M059J (cell line): Measurements from ENCODE around the gene NUSAP1. TPM values are rescaled to one million over a fixed set of nuclear protein-coding genes. Genes with fewer than 3 reads are reported as not detected.
"Not testable (repeated sequence)": the region's sequence is repeated elsewhere in the genome, so short reads cannot be mapped to it uniquely, and the experiment has no call there.

Experiments
- DNase-seq: peaks from one replicate; pipeline ENCODE4 v3.0.0-alpha.2; 2012; ENCODE audit warnings: low read depth
- total RNA-seq: library from RNA; depleted of rRNA; stranded (reverse); fragments of >200 nt; shearing (Covaris generic); gene quantifications from 2 replicates; pipeline ENCODE4 v1.2.3, GENCODE V29; 2014; rRNA removed

The NUSAP1 gene, protein sequence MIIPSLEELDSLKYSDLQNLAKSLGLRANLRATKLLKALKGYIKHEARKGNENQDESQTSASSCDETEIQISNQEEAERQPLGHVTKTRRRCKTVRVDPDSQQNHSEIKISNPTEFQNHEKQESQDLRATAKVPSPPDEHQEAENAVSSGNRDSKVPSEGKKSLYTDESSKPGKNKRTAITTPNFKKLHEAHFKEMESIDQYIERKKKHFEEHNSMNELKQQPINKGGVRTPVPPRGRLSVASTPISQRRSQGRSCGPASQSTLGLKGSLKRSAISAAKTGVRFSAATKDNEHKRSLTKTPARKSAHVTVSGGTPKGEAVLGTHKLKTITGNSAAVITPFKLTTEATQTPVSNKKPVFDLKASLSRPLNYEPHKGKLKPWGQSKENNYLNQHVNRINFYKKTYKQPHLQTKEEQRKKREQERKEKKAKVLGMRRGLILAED
- 212 and 264 TPM in 2 replicates for total RNA-seq

DNA sequence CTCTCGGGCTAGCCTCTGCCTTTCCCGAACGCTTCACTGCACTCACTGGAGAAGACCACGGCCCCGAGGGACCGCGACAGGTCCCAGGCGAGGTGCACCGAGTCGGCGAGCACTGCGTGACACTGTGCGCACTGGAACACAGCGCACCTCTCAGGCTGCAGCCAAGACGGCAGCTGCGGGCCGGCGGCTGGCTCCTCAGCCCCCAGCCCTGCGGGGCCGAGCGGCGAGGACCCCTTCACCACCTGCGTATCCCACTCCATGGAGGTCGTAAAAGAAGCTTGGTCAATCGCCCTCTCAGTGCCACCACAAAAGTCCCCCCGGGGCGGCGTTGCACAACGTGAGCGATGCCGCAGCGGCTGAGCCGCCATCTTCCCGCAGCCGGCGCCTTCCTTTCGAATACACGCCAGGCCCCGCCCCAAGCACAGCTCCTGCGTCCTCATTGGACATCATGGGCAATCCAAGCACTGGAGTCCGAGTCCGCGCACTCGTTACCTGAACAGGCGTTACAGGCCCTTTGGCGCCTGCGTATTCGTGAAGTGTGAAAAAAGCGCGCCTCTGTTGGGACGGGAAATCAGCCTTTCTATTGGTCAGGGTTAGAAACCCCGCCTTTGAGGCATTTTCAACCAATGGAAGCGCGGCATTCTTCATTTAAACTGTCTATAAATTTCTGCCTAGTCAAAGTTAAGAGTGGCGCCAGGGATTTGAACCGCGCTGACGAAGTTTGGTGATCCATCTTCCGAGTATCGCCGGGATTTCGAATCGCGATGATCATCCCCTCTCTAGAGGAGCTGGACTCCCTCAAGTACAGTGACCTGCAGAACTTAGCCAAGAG is at the start of gene NUSAP1, which contains the start of gene OIP5:
Gene NUSAP1 (plus strand): TSS at position 688 of the 832 bp plus-strand sequence. CDS start 77 bp downstream, at position 765.
Gene OIP5 (minus strand): TSS at position 398 of the 832 bp plus-strand sequence. CDS start 30 bp downstream, at position 368.
- DNase-seq, result peak; percentile 100

DNA sequence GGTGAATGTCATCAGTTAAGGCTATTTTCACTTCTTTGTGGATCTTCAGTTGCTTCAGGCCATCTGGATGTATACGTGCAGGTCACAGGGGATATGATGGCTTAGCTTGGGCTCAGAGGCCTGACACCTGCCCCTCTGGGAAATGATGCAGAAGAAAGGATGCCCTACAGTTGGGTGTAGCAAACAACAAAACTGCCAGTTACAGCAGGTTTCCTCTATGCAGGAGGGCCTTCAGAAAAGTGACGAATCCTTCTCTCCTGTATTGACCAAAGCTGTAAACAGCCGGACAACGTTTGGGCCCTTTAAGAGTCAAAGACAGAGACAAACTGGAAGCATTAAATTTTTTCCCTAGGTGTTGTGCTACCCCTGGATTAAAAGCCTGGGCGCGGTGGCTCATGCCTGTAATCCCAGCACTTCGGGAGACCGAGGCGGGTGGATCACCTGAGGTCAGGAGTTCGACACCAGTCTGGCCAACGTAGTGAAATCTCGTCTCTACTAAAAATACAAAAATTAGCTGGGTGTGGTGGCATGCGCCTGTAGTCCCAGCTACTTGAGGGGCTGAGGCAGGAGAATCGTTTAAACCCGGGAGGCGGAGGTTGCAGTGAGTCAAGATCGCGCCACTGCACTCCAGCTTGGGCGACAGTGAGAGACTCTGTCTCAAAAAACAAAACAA is 49.6 kb upstream of the NUSAP1 start:
- not testable (repeated sequence) for DNase-seq

DNA sequence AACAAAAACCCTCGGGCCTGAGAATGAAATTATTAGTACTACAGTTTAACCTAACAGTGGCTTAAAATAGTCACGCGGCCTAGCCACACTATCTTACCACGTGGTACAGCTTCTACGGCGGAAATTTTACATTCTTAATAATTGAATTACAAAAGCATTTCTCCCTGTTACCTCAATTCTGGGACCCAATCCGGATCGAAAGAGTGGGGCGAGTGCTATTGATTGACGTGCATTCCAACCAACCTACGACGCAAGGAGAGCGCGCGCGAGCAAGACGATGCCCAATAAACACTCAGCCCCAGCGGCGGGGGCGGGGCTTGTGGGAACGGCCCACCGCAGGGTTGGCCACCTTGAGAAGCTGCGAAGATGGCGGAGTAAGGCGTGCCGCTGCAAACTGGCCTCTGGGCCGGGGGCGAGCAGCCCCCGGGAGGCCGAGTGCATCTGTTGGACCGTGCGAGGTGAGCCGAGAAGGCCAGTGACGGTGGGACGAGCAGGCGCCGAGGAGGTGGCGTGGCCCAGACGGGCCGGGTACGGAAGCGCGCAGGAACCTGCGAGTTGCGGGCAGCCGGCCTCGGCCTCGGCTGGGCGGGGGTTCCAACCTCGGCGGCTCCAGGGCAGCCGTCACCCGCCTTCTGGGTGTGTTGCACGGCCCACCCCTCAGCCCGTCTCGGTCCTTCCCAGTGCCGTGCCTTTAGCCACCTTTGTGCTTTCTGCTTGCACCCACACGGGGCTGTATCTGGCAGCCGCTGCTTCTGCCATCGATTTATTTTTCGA is 48.8 kb upstream of the NUSAP1 start:
- peak; percentile 98 for DNase-seq

DNA sequence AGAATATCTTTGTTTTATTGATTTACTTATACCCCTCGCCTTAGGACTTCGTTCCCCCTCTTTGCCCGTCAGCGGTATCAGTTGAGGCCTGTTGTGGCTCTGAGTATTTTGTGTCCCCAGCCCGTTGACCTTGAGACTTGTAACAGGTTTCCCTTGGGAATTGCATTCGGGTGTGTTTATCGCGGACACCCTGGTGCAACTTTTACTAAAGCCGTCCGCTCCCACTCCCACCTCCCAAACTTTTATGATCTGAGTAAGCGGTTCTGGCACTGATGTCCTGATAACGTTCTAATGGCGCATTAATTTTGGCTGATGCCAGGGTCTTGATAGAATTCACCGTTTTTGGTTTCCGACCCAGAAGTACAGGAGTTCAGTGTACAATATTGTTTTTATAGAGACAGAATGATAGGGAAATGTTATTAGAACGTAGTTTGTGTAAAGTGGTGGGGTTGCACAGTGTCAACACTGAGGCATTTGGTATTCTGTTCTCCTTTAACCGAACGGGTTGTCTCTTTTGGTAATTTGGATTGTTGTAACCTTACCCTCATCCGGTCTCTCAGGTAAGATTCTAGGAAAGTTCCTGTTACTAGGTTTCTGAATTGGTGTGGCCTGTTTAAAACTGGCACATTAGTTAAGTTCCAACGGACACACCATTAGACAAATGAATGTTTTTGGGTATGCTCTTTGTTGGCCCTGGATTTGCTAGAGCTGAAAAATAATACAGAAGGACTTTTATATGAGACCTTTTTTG is 48.1 kb upstream of the NUSAP1 start:
- DNase-seq, result peak; percentile 35

DNA sequence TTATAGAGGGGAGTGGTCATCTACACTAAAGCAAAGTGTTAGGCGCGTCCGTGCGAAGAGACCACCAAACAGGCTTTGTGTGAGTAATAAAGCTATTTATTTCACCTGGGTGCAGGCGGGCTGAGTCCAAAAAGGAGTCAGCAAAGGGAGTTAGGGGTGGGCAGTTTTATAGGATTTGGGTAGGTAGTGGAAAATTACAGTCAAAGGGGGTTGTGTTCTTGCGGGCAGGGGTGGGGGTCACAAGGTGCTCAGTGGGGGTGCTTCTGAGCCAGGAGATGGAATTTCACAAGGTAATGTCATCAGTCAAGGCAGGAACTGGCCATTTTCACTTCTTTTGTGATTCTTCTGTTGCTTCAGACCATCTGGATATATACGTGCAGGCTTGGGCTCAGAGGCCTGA is 47.4 kb upstream of the NUSAP1 start:
- no peak for DNase-seq

DNA sequence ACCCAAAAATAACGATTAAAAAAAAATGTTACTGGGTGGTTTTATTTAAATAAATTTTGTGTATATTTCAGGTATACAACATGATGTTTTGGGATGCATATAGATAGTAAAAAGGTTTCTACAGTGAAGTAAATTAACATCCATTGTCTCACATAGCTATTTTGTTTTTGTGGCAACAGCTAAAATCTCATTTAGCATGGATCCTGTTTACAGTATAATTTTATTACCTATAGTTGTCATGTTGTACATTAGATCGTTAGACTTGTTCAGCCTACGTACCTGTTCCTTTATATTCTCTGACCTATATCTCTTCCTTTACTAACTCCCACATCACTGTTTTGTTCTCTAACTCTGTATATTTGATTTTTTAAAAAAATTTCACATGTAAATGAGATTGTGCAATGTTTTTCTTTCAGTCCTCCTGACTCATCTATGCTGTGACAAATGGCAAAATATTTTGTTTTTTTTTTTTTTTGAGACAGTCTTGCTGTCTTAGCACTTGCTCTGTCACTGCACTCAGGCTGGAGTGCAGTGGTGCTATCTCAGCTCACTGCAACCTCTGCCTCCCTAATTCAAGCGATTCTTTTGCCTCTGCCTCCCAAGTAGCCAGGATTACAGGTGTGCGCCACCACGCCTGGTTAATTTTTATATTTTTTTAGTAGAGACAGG is 45.9 kb upstream of the NUSAP1 start:
- DNase-seq, result peak; percentile 39

DNA sequence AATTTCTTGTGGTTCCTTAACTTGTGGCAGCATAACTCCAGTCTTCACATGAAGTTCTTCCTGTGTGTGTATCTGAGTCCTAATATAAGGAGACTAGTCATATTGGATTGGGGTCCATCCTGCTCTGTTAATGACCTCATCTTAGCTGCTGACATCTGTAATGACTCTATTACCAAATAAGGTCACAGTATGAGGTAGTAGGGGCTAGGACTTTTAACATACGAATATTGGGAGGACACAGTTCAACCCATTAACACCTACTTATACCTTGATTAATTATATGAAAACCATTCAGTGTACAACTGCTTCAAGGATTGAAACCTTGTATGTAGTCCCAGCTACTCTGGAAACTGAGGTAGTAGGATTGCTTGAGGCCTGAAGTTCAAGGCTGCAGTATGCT is 44.2 kb upstream of the NUSAP1 start:
- no peak for DNase-seq

DNA sequence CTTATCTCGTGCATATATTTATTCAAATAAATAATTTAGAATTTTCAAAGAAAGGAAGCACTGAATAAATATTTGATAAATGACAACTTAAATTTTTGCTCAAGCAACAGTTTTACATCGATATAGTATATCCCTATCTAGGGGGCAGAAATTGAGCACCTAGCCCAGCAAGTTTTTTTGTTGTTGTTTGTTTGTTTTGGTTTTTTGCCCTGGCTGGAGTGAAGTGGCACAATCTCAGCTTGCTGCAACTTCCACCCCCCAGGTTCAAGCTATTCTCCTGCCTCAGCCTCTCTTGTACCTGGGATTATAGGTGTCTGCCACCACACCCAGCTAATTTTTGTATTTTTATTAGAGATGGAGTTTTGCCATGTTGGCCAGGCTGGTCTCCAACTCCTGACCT is 42.7 kb upstream of the NUSAP1 start:
- no peak for DNase-seq

DNA sequence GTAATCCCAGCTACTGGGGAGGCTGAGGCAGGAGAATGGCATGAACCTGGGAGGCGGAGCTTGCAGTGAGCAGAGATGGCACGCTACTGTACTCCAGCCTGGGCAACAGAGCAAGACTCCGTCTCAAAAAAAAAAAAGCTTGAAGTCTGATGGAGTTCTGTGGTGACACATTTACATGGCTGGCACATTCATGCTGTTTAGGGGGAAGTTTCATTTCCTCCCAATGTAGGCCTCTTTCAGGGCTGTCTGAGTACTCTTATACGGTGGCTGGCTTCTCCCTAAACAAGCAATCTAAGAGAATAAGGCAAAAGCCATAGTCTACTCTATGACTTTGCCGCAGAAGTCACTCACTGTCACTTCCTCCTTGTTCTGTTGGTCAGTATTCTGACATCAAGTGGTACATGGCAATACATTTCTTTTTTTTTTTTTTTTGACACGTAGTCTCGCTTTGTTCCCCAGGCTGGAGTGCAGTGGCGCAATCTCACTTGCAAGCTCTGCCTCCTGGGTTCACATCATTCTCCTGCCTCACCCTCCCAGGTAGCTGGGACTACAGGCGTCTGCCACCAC is 41.5 kb upstream of the NUSAP1 start:
- no peak for DNase-seq

DNA sequence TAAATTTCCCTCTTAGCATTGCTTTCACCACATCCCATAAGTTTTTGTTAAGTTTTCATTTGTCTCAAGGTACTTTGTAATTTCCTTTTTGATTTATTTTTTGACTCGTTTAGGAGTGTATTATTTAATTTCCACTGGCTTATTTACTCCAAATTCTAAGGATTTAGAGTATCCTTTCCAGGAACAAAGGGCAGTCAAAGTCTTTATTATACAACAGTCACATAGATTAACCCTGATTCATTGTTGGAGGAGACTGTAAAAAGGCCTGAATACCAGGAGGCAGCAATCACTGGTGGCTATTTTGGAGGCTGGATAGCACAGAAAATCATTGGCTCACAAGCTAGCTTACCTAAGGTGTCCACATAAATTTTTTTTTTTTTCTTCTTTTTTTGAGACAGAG is 40.2 kb upstream of the NUSAP1 start:
- no peak for DNase-seq

DNA sequence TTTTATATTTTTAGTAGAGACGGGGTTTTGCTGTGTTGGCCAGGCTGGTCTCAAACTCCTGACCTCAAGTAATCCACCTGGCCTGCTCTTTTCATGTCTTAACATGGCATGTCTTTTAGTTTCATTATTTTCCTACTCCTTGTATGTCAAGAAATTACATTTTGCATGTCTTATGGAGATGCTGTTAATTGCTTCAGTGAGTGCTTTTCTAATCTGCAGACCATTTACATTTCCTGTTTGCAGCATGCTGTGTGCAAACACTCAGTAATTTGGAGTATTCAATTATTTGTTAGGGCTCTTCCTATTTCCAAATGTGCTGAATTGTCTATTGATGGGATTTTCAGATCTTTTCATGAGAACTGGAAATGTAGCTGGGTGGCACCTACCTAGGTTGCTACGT is 31.5 kb upstream of the NUSAP1 start:
- DNase-seq, result not testable (repeated sequence)

DNA sequence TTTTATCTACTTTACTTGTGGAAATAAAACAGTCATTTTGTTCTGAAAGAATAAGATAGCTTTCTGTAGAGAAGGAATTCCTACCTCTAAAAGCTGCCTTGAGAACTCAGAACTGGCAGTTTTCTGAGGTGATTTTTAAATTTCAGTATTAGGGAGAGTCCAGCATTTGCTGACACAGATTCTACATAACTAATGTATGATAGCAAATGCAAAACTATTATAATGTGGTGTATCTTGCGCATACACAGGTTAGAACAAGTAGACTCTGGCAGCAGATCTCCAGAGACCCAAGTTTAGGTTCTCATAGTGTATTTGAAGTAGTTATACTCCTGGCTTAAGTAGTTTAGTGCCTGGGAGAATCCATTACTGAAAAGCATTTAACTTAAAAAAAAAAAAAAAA is 31.1 kb upstream of the NUSAP1 start:
- no peak for DNase-seq

DNA sequence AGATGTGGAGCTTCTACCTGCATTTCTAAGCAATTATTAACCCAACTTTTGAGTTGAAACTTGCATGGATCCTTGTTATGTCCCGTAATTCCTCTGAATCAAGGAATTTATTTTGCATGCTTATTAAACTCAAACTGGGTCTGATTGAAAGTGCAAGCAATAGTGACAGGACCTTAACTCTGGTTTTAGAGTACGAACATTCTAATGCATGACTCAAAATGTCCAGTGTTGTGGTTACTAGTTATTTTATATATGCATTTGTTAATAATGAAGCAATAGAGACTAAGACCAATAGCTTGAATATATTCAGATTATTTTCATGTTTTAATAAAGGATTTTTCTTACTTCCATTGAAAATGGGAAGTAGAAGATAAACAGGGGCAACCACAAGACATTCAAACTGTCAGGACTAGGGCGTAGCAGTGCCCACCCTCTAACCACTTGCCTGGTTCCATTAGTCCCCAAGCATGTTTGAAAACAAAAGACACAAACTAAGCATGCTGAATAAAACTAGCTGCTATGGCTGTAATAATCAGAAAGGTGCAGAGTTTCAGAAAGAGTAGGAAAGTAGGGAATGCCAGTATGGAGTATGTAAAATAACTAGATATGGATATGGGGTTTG is 28.4 kb upstream of the NUSAP1 start:
- DNase-seq, result no peak

DNA sequence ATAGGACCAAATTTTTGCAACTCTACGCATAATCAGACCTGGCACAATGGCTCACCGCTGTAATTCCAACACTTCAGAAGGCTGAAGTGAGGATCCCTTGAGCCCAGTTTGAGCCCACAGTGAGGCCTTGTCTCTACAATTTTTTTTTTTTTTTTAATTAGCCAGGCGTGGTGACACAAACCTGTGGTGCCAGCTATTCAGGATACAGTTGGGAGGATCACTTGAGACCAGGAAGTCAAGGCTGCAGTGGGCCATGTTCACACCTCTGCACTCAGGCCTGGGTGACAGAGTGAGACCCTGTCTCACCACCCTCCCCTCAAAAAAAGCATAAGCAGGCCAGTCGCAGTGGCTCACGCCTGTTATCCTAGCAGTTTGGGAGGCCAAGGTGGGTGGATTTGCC is 25.0 kb upstream of the NUSAP1 start:
- DNase-seq, result no peak

DNA sequence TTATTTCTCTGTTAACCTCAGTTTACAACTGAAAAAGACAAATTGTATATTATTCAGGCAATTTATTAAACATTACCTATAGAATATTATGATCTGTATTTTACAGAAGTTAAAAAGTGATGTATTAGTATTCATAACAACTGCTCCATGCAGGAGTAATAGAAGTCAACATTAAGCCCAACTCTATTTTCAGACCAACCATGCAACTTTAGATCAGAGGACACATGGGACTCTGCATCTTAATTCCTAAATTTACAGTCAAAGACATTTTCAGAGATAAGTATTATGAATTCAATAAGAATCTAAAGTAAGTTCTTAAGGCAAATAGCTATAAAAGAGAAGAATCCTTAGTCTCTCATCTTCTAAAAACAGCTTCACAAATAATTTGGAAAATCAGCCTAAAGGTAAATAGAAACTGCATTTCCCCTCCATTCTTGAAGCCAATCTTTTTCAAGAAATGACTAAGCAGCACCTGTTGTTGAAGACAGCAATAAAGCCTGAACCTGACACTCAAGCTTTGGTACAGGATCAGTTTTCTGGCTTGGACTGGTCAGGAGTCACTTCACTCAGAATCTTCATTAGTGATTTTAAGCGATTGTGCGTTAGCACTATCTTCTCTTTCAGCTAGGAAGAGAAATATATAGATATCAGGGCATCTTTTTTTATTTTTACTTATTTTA is 23.3 kb upstream of the NUSAP1 start:
- DNase-seq, result no peak

DNA sequence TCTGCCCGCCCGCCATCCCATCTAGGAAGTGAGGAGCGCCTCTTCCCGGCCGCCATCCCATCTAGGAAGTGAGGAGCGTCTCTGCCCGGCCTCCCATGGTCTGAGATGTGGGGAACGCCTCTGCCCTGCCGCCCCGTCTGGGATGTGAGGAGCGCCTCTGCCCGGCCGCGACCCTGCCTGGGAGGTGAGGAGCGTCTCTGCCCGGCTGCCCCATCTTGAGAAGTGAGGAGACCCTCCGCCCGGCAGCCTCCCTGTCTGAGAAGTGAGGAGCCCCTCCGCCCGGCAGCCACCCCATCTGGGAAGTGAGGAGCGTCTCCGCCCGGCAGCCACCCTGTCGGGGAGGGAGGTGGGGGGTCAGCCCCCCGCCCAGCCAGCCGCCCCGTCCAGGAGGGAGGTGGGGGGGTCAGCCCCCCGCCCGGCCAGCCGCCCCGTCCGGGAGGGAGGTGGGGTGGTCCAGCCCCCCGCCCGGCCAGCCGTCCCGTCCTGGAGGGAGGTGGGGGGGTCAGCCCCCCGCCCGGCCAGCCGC is 11.8 kb upstream of the NUSAP1 start:
- DNase-seq, result not testable (repeated sequence)

DNA sequence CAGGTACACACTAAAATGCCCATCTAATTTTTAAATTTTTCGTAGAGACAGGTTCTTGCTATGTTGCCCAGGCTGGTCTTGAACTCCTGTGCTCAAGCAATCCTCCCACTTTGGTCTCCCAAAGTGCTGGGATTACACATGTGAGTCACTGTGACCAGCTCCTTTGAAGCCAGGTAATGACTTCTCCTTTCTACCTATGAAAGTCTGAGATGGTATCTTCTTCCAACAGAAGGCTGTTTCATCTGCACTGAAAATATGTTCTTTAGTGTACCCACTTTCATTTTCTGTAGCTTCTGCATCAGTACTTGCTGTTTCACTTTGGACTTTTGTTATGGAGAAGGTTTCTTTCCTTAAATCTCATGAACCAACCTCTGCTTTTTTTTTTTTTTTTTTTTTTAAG is 9.1 kb upstream of the NUSAP1 start:
- no peak for DNase-seq

DNA sequence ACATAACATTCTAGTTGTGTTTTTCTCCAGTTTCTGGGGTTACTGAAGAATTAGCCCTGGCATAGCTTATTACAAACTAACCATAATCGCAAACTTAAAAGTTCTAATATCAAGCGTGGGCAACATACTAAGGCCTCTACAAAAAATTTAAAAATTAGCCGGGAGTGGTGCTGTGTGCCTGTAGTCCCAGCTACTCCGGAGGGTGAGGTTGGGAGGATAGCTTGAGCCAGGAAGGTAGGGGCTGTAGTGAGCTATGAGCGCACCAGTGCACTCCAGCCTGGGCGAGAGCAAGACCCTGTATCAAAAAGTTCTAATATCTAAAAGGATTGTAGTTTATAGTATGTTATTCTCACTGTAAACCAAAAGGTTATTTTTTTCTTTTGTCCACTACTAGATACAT is 1.4 kb upstream of the NUSAP1 start:
- DNase-seq, result no peak
